ENCODE data around the gene RBM47. TPM values are rescaled to one million over a fixed set of nuclear protein-coding genes. Genes with fewer than 3 reads are reported as not detected.
"Not testable (repeated sequence)": the region's sequence is repeated elsewhere in the genome, so short reads cannot be mapped to it uniquely, and the experiment has no call there.

RBM47 gene
- total RNA-seq, 1 donor: 59.3 TPM

GRCh38 chr4:40550196-40550595 is 79.5 kb downstream of the RBM47 start:
- Histone ChIP-seq H3K4me3 (ENCODE audit: low read length) (no peak overlapping the region), H3K27me3 (ENCODE audit: insufficient read depth, low read length) (no peaks in the 10 kb centered on the region), H3K9me3 (ENCODE audit: low read depth, low read length) (no peaks in the 10 kb centered on the region), H3K4me1 (ENCODE audit: insufficient read depth, low read length) (peaks cover 59% of the 10 kb centered on the region)

GRCh38 chr4:40548256-40548655 is 81.4 kb downstream of the RBM47 start:
- Histone ChIP-seq H3K9me3 (ENCODE audit: low read depth, low read length) (no peaks in the 10 kb centered on the region), H3K4me1 (ENCODE audit: insufficient read depth, low read length) (peaks cover 40% of the 10 kb centered on the region), H3K4me3 (ENCODE audit: low read length) (no peak overlapping the region), H3K27me3 (ENCODE audit: insufficient read depth, low read length) (no peaks in the 10 kb centered on the region)

GRCh38 chr4:40547789-40548132 is 81.9 kb downstream of the RBM47 start:
- Histone ChIP-seq H3K4me1 (ENCODE audit: insufficient read depth, low read length) (peaks cover 35% of the 10 kb centered on the region), H3K27me3 (ENCODE audit: insufficient read depth, low read length) (no peaks in the 10 kb centered on the region), H3K9me3 (ENCODE audit: low read depth, low read length) (no peaks in the 10 kb centered on the region), H3K4me3 (ENCODE audit: low read length) (no peak overlapping the region)

- no peaks in the 10 kb centered on the region for H3K9me3 ChIP-seq (ENCODE audit: low read depth, low read length)
- H3K27me3 ChIP-seq (ENCODE audit: insufficient read depth, low read length): no peaks in the 10 kb centered on the region
- peaks cover 30% of the 10 kb centered on the region for H3K4me1 ChIP-seq (ENCODE audit: insufficient read depth, low read length)
- H3K4me3 ChIP-seq (ENCODE audit: low read length): no peak overlapping the region
Observed at GRCh38 chr4:40546969-40547788, 82.5 kb downstream of the RBM47 start.

- H3K4me3 ChIP-seq (ENCODE audit: low read length): no peak overlapping the region
- no peaks in the 10 kb centered on the region for H3K9me3 ChIP-seq (ENCODE audit: low read depth, low read length)
- peaks cover 24% of the 10 kb centered on the region for H3K4me1 ChIP-seq (ENCODE audit: insufficient read depth, low read length)
- H3K27me3 ChIP-seq (ENCODE audit: insufficient read depth, low read length): no peaks in the 10 kb centered on the region
Observed at GRCh38 chr4:40546506-40546905, 83.2 kb downstream of the RBM47 start.

- not testable (repeated sequence) for H3K27me3 ChIP-seq (ENCODE audit: insufficient read depth, low read length); H3K9me3 ChIP-seq (ENCODE audit: low read depth, low read length); H3K4me3 ChIP-seq (ENCODE audit: low read length)
- H3K4me1 ChIP-seq (ENCODE audit: insufficient read depth, low read length): peaks cover 14% of the 10 kb centered on the region
Observed at GRCh38 chr4:40545487-40545886, 84.2 kb downstream of the RBM47 start.

GRCh38 chr4:40544221-40544620 is 85.4 kb downstream of the RBM47 start:
- no peaks in the 10 kb centered on the region for H3K9me3 ChIP-seq (ENCODE audit: low read depth, low read length)
- H3K27me3 ChIP-seq (ENCODE audit: insufficient read depth, low read length): no peaks in the 10 kb centered on the region
- peaks cover 7% of the 10 kb centered on the region for H3K4me1 ChIP-seq (ENCODE audit: insufficient read depth, low read length)
- H3K4me3 ChIP-seq (ENCODE audit: low read length): no peak overlapping the region

GRCh38 chr4:40540800-40541199 is 88.9 kb downstream of the RBM47 start:
- Histone ChIP-seq H3K4me3 (ENCODE audit: low read length) (no peak overlapping the region), H3K27me3 (ENCODE audit: insufficient read depth, low read length) (no peaks in the 10 kb centered on the region), H3K9me3 (ENCODE audit: low read depth, low read length) (no peaks in the 10 kb centered on the region), H3K4me1 (ENCODE audit: insufficient read depth, low read length) (no peaks in the 10 kb centered on the region)

GRCh38 chr4:40536032-40536431 is 93.6 kb downstream of the RBM47 start:
- no peaks in the 10 kb centered on the region for H3K4me1 ChIP-seq (ENCODE audit: insufficient read depth, low read length)

GRCh38 chr4:40531636-40532023 is 98.0 kb downstream of the RBM47 start:
- H3K27me3 ChIP-seq (ENCODE audit: insufficient read depth, low read length): no peaks in the 10 kb centered on the region
- no peaks in the 10 kb centered on the region for H3K4me1 ChIP-seq (ENCODE audit: insufficient read depth, low read length)
- no peak overlapping the region for H3K4me3 ChIP-seq (ENCODE audit: low read length)
- no peaks in the 10 kb centered on the region for H3K9me3 ChIP-seq (ENCODE audit: low read depth, low read length)

More at GRCh38 chr4:40536032-40536431, 93.6 kb downstream of the RBM47 start:
- Histone ChIP-seq H3K9me3 (ENCODE audit: low read depth, low read length) (no peaks in the 10 kb centered on the region), H3K27me3 (ENCODE audit: insufficient read depth, low read length) (no peaks in the 10 kb centered on the region), H3K4me3 (ENCODE audit: low read length) (no peak overlapping the region)

GRCh38 chr4:40530961-40531635 is 98.6 kb downstream of the RBM47 start:
- H3K27me3 ChIP-seq (ENCODE audit: insufficient read depth, low read length): no peaks in the 10 kb centered on the region
- H3K4me3 ChIP-seq (ENCODE audit: low read length): no peak overlapping the region
- no peaks in the 10 kb centered on the region for H3K9me3 ChIP-seq (ENCODE audit: low read depth, low read length)
- no peaks in the 10 kb centered on the region for H3K4me1 ChIP-seq (ENCODE audit: insufficient read depth, low read length)

GRCh38 chr4:40526741-40527140 is 102.9 kb downstream of the RBM47 start:
- Histone ChIP-seq H3K4me3 (ENCODE audit: low read length) (no peak overlapping the region), H3K9me3 (ENCODE audit: low read depth, low read length) (no peaks in the 10 kb centered on the region), H3K27me3 (ENCODE audit: insufficient read depth, low read length) (no peaks in the 10 kb centered on the region), H3K4me1 (ENCODE audit: insufficient read depth, low read length) (no peaks in the 10 kb centered on the region)

GRCh38 chr4:40525752-40526598 is 103.7 kb downstream of the RBM47 start:
- no peaks in the 10 kb centered on the region for H3K27me3 ChIP-seq (ENCODE audit: insufficient read depth, low read length)
- H3K4me1 ChIP-seq (ENCODE audit: insufficient read depth, low read length): no peaks in the 10 kb centered on the region
- H3K9me3 ChIP-seq (ENCODE audit: low read depth, low read length): no peaks in the 10 kb centered on the region
- H3K4me3 ChIP-seq (ENCODE audit: low read length): no peak overlapping the region

- Histone ChIP-seq H3K4me1 (ENCODE audit: insufficient read depth, low read length) (no peaks in the 10 kb centered on the region), H3K9me3 (ENCODE audit: low read depth, low read length) (no peaks in the 10 kb centered on the region), H3K27me3 (ENCODE audit: insufficient read depth, low read length) (no peaks in the 10 kb centered on the region), H3K4me3 (ENCODE audit: low read length) (no peak overlapping the region)
Observed at GRCh38 chr4:40524366-40525041, 105.2 kb downstream of the RBM47 start.

GRCh38 chr4:40523581-40523980 is 106.1 kb downstream of the RBM47 start:
- Histone ChIP-seq H3K9me3 (ENCODE audit: low read depth, low read length) (no peaks in the 10 kb centered on the region), H3K4me3 (ENCODE audit: low read length) (no peak overlapping the region), H3K27me3 (ENCODE audit: insufficient read depth, low read length) (no peaks in the 10 kb centered on the region), H3K4me1 (ENCODE audit: insufficient read depth, low read length) (no peaks in the 10 kb centered on the region)
